ENCODE measurements around the gene FANK1. TPM values are rescaled to one million over a fixed set of nuclear protein-coding genes. Genes with fewer than 3 reads are reported as not detected.

FANK1 gene
- total RNA-seq, 1 experiment from 2014 or later: 0.85 TPM

DNA sequence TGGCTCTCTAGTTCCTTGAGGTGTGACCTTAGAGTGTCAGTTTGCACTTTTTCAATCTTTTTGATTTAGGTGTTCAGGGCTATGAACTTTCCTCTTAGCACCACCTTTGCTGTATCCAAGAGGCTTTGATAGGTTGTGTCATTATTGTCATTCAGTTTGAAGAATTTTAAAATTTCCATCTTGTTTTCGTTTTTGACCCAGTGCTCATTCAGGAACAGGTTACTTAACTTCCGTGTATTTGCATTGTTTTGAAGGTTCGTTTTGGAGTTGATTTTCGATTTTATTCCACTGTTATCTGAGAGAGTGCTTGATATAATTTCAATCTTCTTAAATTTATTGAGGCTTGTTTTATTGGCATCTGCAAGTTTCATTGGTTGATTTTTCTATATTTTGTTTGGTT, 37.3 kb downstream of the FANK1 start:
- no peaks in the 10 kb centered on the region for H3K4me1 Mint-ChIP-seq (ENCODE audit: low read depth, unreplicated experiment)
- TF ChIP-seq, protein P1, sequence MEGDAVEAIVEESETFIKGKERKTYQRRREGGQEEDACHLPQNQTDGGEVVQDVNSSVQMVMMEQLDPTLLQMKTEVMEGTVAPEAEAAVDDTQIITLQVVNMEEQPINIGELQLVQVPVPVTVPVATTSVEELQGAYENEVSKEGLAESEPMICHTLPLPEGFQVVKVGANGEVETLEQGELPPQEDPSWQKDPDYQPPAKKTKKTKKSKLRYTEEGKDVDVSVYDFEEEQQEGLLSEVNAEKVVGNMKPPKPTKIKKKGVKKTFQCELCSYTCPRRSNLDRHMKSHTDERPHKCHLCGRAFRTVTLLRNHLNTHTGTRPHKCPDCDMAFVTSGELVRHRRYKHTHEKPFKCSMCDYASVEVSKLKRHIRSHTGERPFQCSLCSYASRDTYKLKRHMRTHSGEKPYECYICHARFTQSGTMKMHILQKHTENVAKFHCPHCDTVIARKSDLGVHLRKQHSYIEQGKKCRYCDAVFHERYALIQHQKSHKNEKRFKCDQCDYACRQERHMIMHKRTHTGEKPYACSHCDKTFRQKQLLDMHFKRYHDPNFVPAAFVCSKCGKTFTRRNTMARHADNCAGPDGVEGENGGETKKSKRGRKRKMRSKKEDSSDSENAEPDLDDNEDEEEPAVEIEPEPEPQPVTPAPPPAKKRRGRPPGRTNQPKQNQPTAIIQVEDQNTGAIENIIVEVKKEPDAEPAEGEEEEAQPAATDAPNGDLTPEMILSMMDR (IDR thresholded peaks at IDR 0.05; ENCODE audit: unreplicated experiment): no peak
- CTCF ChIA-PET: interaction anchor here (1.3 to 1.7 kb wide), 3 partner anchors 24 to 570 kb away, joined by 3 to 12 read pairs (median 5); no protein-coding TSS in a partner anchor
- no peaks in the 10 kb centered on the region for H3K36me3 Mint-ChIP-seq (ENCODE audit: insufficient read depth, unreplicated experiment)
- intact Hi-C loops (cut with micrococcal nuclease; ENCODE audit: unreplicated experiment): loop anchor here (2.0 to 10.0 kb wide), 2 partner anchors 567 to 1031 kb away; no protein-coding TSS in a partner anchor
- BruUV-seq (replicated peaks): no TSS peak
- no peak for DNase-seq
- no peak overlapping the region for H3K4me3 Mint-ChIP-seq (ENCODE audit: low read depth, unreplicated experiment)
- H3K27ac Mint-ChIP-seq (ENCODE audit: unreplicated experiment): no peak overlapping the region
- no peaks in the 10 kb centered on the region for H3K9me3 Mint-ChIP-seq (ENCODE audit: low read depth, unreplicated experiment)
- no peaks in the 10 kb centered on the region for H3K27me3 Mint-ChIP-seq (ENCODE audit: unreplicated experiment)

DNA sequence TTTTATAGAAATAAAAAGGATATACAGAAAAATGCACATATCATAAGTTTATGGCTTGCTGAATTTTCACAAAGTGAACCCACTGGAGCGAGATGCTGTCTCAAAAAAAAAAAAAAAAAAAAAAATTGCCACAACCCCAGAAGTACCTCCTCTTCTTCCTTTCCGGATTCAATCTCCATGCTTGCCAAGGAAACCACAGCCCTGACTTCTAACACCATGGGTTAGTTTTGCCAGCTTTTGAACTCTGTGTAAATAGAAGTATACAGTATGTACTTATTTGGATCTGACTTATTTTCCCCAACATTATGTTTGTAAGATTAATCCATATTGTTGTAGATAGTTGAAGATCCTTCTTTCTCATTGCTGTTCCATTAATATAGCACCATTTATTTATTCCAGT, 40.0 kb downstream of the FANK1 start:
- CTCF ChIA-PET: no interaction called here

DNA sequence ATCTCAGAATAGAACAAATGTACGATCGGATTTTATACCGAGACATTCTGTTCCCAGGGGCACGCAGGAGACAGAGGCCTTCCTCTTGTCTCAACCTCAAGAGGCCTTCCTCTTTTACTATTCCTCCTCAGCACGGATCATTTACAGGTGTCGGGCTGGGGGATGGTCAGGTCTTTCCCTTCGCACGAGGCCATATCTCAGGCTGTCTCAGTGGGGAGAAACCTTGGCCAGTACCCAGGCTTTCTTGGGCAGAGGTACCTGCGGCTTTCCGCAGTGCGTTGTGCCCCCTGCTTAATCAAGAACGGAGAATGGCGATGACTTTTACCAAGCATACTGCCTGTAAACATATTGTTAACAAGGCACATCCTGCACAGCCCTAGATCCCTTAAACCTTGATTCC, 44.2 kb downstream of the FANK1 start:
- BruUV-seq (replicated peaks): no TSS peak
- CTCF ChIA-PET: no interaction called here
- Mint-ChIP-seq H3K27ac (ENCODE audit: unreplicated experiment) (no peak overlapping the region), H3K9me3 (ENCODE audit: low read depth, unreplicated experiment) (no peaks in the 10 kb centered on the region), H3K27me3 (ENCODE audit: unreplicated experiment) (no peaks in the 10 kb centered on the region), H3K4me3 (ENCODE audit: low read depth, unreplicated experiment) (no peak overlapping the region), H3K36me3 (ENCODE audit: insufficient read depth, unreplicated experiment) (no peaks in the 10 kb centered on the region), H3K4me1 (ENCODE audit: low read depth, unreplicated experiment) (no peaks in the 10 kb centered on the region)
- intact Hi-C loops (cut with micrococcal nuclease; ENCODE audit: unreplicated experiment): no loop called here
- TF ChIP-seq, protein P1 (IDR thresholded peaks at IDR 0.05; ENCODE audit: unreplicated experiment): no peak
- DNase-seq: no peak

More for the DNA sequence above, 40.0 kb downstream of the FANK1 start:
- H3K27me3 Mint-ChIP-seq (ENCODE audit: unreplicated experiment): no peaks in the 10 kb centered on the region
- TF ChIP-seq, protein P1 (IDR thresholded peaks at IDR 0.05; ENCODE audit: unreplicated experiment): no peak
- no peaks in the 10 kb centered on the region for H3K9me3 Mint-ChIP-seq (ENCODE audit: low read depth, unreplicated experiment)
- no peak for DNase-seq
- intact Hi-C loops (cut with micrococcal nuclease; ENCODE audit: unreplicated experiment): loop anchor here (10.0 kb wide), 1 partner anchor 1028 kb away; no protein-coding TSS in a partner anchor
- no peaks in the 10 kb centered on the region for H3K4me1 Mint-ChIP-seq (ENCODE audit: low read depth, unreplicated experiment)
- BruUV-seq (replicated peaks): no TSS peak
- no peak overlapping the region for H3K4me3 Mint-ChIP-seq (ENCODE audit: low read depth, unreplicated experiment)
- H3K27ac Mint-ChIP-seq (ENCODE audit: unreplicated experiment): no peak overlapping the region
- no peaks in the 10 kb centered on the region for H3K36me3 Mint-ChIP-seq (ENCODE audit: insufficient read depth, unreplicated experiment)

DNA sequence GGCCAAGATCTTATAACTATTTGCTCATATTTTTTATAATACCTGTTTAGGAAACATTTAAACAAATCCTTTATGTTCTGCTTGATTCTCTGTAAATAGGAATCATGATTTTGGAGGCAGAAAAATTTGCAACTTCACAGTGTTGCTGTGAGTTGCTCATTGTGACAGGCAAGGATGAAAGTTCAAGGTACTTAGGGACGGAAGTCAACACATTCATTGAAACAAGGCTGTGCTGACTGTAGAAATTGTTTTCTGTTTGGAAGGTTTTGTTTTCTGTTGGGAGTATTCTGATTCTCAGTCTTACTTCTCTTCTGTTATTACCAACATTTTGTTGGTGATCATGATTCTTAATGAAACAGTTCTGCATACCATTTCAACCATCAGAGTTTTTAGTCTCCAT, 54.9 kb downstream of the FANK1 start:
- TF ChIP-seq, protein P1 (IDR thresholded peaks at IDR 0.05; ENCODE audit: unreplicated experiment): no peak
- Mint-ChIP-seq H3K4me1 (ENCODE audit: low read depth, unreplicated experiment) (no peaks in the 10 kb centered on the region), H3K36me3 (ENCODE audit: insufficient read depth, unreplicated experiment) (no peaks in the 10 kb centered on the region), H3K27me3 (ENCODE audit: unreplicated experiment) (no peaks in the 10 kb centered on the region), H3K9me3 (ENCODE audit: low read depth, unreplicated experiment) (no peaks in the 10 kb centered on the region), H3K27ac (ENCODE audit: unreplicated experiment) (no peak overlapping the region), H3K4me3 (ENCODE audit: low read depth, unreplicated experiment) (no peak overlapping the region)
- intact Hi-C loops (cut with micrococcal nuclease; ENCODE audit: unreplicated experiment): no loop called here
- CTCF ChIA-PET: no interaction called here
- DNase-seq: no peak
- BruUV-seq (replicated peaks): no TSS peak

All from Calu3 (cell line).